Trophoblast cell (in vitro differentiated cells and primary cell): ENCODE results near the gene TMEM174.

Experiments
- DNase-seq, 2 donors: peaks; one replicate each; pipeline ENCODE4 v3.0.0-alpha.2; 2016
- H2AFZ ChIP-seq: 2 replicates; pipeline ENCODE4 v1.6.1; 2013; ENCODE audit warnings: low read length, moderate library complexity, mild to moderate bottlenecking; ENCODE audit not compliant: insufficient read depth, poor library complexity
- H2AK5ac ChIP-seq: 2 replicates; pipeline ENCODE4 v1.6.1; 2013; ENCODE audit warnings: mild to moderate bottlenecking, low read length
- H2BK120ac ChIP-seq: 2 replicates; pipeline ENCODE4 v1.6.1; 2013; ENCODE audit warnings: low read length, mild to moderate bottlenecking, moderate library complexity; ENCODE audit not compliant: insufficient read depth, poor library complexity
- H2BK12ac ChIP-seq: 2 replicates; pipeline ENCODE4 v1.6.1; 2013; ENCODE audit warnings: mild to moderate bottlenecking, low read length, moderate library complexity
- H2BK5ac ChIP-seq: 2 replicates; pipeline ENCODE4 v1.6.1; 2013; ENCODE audit warnings: low read length, low read depth, moderate library complexity, mild to moderate bottlenecking; ENCODE audit not compliant: poor library complexity
- H3K14ac ChIP-seq: 2 replicates; pipeline ENCODE4 v1.6.1; 2013; ENCODE audit warnings: mild to moderate bottlenecking, low read length
- H3K18ac ChIP-seq: 2 replicates; pipeline ENCODE4 v1.6.1; 2013; ENCODE audit warnings: mild to moderate bottlenecking, low read length
- H3K23ac ChIP-seq: 2 replicates; pipeline ENCODE4 v1.6.1; 2013; ENCODE audit warnings: low read length
- H3K27ac ChIP-seq: 2 replicates; pipeline ENCODE4 v1.5.1; 2013; ENCODE audit warnings: low read depth, mild to moderate bottlenecking, inconsistent platforms, low read length, moderate library complexity
- H3K27me3 ChIP-seq: 2 replicates; pipeline ENCODE4 v1.6.1; 2013; ENCODE audit warnings: inconsistent platforms, mild to moderate bottlenecking, low read length, moderate library complexity; ENCODE audit not compliant: insufficient read depth
- H3K36me3 ChIP-seq, 2 experiments: 1 replicate in 1 of 2; 2 replicates in 1 of 2; pipeline ENCODE4 v1.6.1; 2013; ENCODE audit warnings: low read length in 2 of 2, mild to moderate bottlenecking in 2 of 2, moderate library complexity in 1 of 2; ENCODE audit not compliant: insufficient read depth in 2 of 2, control insufficient read depth in 1 of 2
- H3K4ac ChIP-seq: 2 replicates; pipeline ENCODE4 v1.6.1; 2013; ENCODE audit warnings: low read depth, mild to moderate bottlenecking, low read length, moderate library complexity
- H3K4me1 ChIP-seq, 2 experiments: 1 replicate in 1 of 2; 2 replicates in 1 of 2; pipeline ENCODE4 v1.6.1; 2013; ENCODE audit warnings: low read length in 2 of 2, mild to moderate bottlenecking in 2 of 2, moderate library complexity in 1 of 2; ENCODE audit not compliant: insufficient read depth in 2 of 2, control insufficient read depth in 1 of 2
- H3K4me2 ChIP-seq: 2 replicates; pipeline ENCODE4 v1.6.1; 2013; ENCODE audit warnings: inconsistent platforms, mild to moderate bottlenecking, low read length, moderate library complexity
- H3K4me3 ChIP-seq: 2 replicates; pipeline ENCODE4 v1.5.1; 2013; ENCODE audit warnings: mild to moderate bottlenecking, low read depth, low read length, inconsistent platforms
- H3K79me1 ChIP-seq: one replicate; pipeline ENCODE4 v1.6.1; 2013; ENCODE audit warnings: low read length
- H3K79me2 ChIP-seq: 2 replicates; pipeline ENCODE4 v1.6.1; 2013; ENCODE audit warnings: low read length, mild to moderate bottlenecking; ENCODE audit not compliant: control insufficient read depth, insufficient read depth, poor library complexity
- H3K9ac ChIP-seq: 2 replicates; pipeline ENCODE4 v1.6.1; 2013; ENCODE audit warnings: mild to moderate bottlenecking, low read length
- H3K9me3 ChIP-seq: 2 replicates; pipeline ENCODE4 v1.6.1; 2013; ENCODE audit warnings: low read depth, mild to moderate bottlenecking, control low read depth, inconsistent platforms, low read length; ENCODE audit not compliant: insufficient read depth
- H4K12ac ChIP-seq: 2 replicates; pipeline ENCODE4 v1.6.1; 2013; ENCODE audit warnings: low read depth, mild to moderate bottlenecking, low read length, moderate library complexity
- H4K8ac ChIP-seq: 2 replicates; pipeline ENCODE4 v1.6.1; 2013; ENCODE audit warnings: low read depth, mild to moderate bottlenecking, low read length, moderate library complexity
- H4K91ac ChIP-seq: one replicate; pipeline ENCODE4 v1.6.1; 2013; ENCODE audit warnings: low read depth, mild to moderate bottlenecking, low read length, moderate library complexity
- whole genome bisulfite sequencing: extraction: QIAGEN DNeasy Blood & Tissue Kit; methylation state at CpG from one replicate; pipeline ENCODE4 v1.1.7; 2013; ENCODE audit warnings: missing lambda C conversion rate; ENCODE audit not compliant: insufficient read length, insufficient coverage; ENCODE audit errors: extremely low coverage; 5-methylcytosine and 5-hydroxymethylcytosine counted together

Gene TMEM174

DNA sequence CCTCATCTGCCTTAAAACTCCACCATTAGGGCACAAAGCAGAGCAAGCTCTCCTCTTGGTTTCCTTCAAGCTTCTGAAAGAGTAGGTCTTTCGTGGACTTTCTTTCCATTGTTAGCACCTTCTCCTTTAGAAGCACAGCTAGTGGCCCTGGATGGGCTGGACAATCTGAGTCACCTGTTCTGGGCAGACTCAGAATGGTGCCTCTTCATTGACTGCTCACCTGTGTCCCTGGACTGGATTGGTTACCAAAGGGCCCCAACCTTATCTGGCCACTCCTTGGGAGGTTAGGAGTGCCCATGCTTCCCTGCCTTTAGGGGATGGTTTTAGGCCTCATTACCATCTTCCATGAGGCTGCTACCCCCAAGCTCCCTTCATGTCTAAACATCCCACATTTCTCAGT, 23.2 kb downstream of the TMEM174 start:
- no peak overlapping the region for H3K18ac ChIP-seq
- DNase-seq, result no peak
- H3K36me3 ChIP-seq, result no peaks in the 10 kb centered on the region
- peaks cover 0 to under 1% of the 10 kb centered on the region in 2 experiments for H3K4me1 ChIP-seq
- no peaks in the 10 kb centered on the region for H3K9me3 ChIP-seq
- H2AK5ac ChIP-seq, result no peak overlapping the region
- no peak overlapping the region for H4K8ac ChIP-seq
- no peak overlapping the region for H3K9ac ChIP-seq
- no CpG with 5 or more reads among the region's 1 CpG for WGBS
- no peak overlapping the region for H3K23ac ChIP-seq
- no peaks in the 10 kb centered on the region for H3K27me3 ChIP-seq
- no peak overlapping the region for H2AFZ ChIP-seq
- no peak overlapping the region for H4K91ac ChIP-seq
- H4K12ac ChIP-seq, result no peak overlapping the region
- no peaks in the 10 kb centered on the region for H3K79me1 ChIP-seq
- no peak overlapping the region for H3K27ac ChIP-seq
- H2BK12ac ChIP-seq, result no peak overlapping the region
- no peak overlapping the region for H3K14ac ChIP-seq
- H3K79me2 ChIP-seq, result no peaks in the 10 kb centered on the region
- no peak overlapping the region for H2BK120ac ChIP-seq
- H3K4me2 ChIP-seq, result no peak overlapping the region
- no peak overlapping the region for H2BK5ac ChIP-seq
- no peak overlapping the region for H3K4me3 ChIP-seq
- H3K4ac ChIP-seq, result no peak overlapping the region

DNA sequence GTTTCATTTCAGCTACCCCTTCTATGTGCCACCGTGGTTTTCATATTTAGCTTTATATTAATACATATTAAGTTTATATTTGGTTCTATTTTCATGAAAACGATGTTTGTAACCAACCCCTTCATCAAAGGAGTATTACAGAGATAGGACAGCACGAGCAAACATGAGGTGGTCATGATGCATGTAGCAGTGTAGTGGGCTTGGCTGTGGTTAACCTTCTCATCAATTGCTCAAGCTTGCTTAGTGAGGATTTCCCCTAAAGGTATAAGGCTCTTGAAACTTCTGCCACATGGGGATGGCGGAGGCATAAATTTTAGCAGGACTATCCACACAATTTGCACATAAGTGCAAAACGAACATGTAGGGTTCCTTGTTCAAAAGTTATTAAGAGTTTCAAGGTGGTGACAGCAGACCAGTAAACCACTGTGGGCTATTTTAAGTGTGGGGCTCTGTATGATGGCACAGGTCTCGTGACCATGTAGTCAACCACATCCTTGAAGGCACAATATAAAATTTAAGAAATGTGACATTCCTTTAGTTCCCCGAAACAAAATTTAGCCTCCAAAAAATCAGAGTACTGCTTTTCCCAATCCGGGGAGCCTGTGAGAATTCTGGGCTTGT, 24.8 kb downstream of the TMEM174 start:
- no peak overlapping the region for H4K12ac ChIP-seq
- H3K4me1 ChIP-seq, result peaks cover 0 to 3% of the 10 kb centered on the region in 2 experiments
- no peak overlapping the region for H2BK12ac ChIP-seq
- no peak overlapping the region for H3K18ac ChIP-seq
- H3K9ac ChIP-seq, result no peak overlapping the region
- no peak overlapping the region for H3K4me2 ChIP-seq
- no peak overlapping the region for H2AFZ ChIP-seq
- H3K79me2 ChIP-seq, result no peaks in the 10 kb centered on the region
- no peak overlapping the region for H2BK5ac ChIP-seq
- WGBS, result no CpG with 5 or more reads among the region's 8 CpGs
- H2AK5ac ChIP-seq, result no peak overlapping the region
- H3K9me3 ChIP-seq, result no peaks in the 10 kb centered on the region
- no peak overlapping the region for H3K4me3 ChIP-seq
- H3K23ac ChIP-seq, result no peak overlapping the region
- no peak overlapping the region for H4K91ac ChIP-seq
- no peaks in the 10 kb centered on the region for H3K27me3 ChIP-seq
- H3K14ac ChIP-seq, result no peak overlapping the region
- no peak overlapping the region for H2BK120ac ChIP-seq
- H3K36me3 ChIP-seq, result no peaks in the 10 kb centered on the region
- no peak overlapping the region for H3K27ac ChIP-seq
- H3K79me1 ChIP-seq, result no peaks in the 10 kb centered on the region
- H4K8ac ChIP-seq, result no peak overlapping the region
- no peak overlapping the region for H3K4ac ChIP-seq
- DNase-seq, result no peak

DNA sequence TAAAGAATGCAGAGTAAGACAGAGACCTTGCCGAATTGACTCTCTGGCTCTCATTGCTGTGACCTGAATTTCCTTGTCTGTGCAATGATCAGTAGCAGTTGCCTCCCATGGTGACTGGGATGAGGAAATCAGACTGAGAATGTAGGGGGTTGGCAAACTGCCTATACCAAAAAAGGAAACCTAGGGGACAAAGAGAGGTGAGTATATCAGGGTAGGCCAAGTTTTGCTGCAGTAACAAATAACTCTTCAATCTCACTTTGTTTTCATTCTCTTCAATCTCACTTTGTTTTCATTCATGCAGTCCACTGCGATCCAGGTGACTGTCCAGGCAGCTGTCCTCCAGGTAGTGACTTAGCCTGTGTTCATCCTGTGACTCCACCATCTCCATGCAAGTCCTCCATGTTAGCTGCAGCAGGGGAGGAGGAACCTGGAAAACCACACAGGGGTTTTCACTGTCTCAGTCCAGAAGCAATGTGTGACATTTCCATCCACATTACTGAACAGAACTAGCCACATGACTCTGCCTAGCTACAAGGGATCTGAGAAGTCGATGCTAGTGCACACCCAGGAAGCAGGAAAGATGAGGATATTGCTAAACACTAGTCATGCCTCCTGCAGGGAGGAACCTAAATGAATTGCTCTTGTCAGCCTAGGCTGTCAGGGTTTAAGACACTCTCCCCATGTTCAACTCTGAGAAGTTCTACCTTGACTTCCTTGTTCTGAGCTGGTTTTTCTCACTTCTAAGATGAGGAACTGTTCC, 26.0 kb downstream of the TMEM174 start:
- Histone ChIP-seq H2AFZ (no peak overlapping the region), H3K27me3 (no peaks in the 10 kb centered on the region), H3K79me1 (no peaks in the 10 kb centered on the region), H3K79me2 (no peaks in the 10 kb centered on the region), H3K4me1 (peaks cover 0 to 3% of the 10 kb centered on the region in 2 experiments), H3K4me2 (no peak overlapping the region), H4K8ac (no peak overlapping the region), H2BK120ac (no peak overlapping the region), H3K23ac (no peak overlapping the region), H3K4ac (no peak overlapping the region), H4K91ac (no peak overlapping the region), H3K4me3 (no peak overlapping the region), H4K12ac (no peak overlapping the region), H3K9ac (no peak overlapping the region), H2AK5ac (no peak overlapping the region), H3K14ac (no peak overlapping the region), H3K18ac (no peak overlapping the region), H2BK5ac (no peak overlapping the region), H3K9me3 (no peaks in the 10 kb centered on the region), H2BK12ac (no peak overlapping the region), H3K27ac (no peak overlapping the region), H3K36me3 (no peaks in the 10 kb centered on the region)
- DNase-seq, result no peak
- no CpG with 5 or more reads among the region's 3 CpGs for WGBS

DNA sequence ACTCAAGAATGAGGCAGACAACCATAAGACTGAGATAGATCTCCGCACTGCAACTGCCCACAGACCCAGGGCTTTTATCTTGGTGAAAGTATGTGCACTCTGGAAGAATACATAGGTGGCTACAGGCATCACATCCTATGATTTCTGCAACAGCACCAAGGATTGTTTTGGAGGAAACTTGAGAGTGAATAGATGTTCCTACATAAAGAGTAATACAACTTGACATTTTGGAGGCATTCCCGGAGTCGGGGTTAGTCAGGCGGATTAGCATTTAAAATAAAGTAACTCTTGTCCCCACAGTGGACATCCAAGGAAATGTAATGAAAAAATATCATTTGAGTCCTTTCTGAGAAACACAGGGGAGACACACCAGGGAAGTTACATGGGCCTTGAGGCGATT, 26.7 kb downstream of the TMEM174 start:
- no CpG with 5 or more reads among the region's 5 CpGs for WGBS
- Histone ChIP-seq H4K12ac (no peak overlapping the region), H3K14ac (no peak overlapping the region), H3K27ac (no peak overlapping the region), H3K4me1 (peaks cover 0 to 3% of the 10 kb centered on the region in 2 experiments), H3K9me3 (no peaks in the 10 kb centered on the region), H4K91ac (no peak overlapping the region), H2BK12ac (no peak overlapping the region), H3K36me3 (no peaks in the 10 kb centered on the region), H3K23ac (no peak overlapping the region), H3K9ac (no peak overlapping the region), H3K4me3 (no peak overlapping the region), H2BK120ac (no peak overlapping the region), H2AK5ac (no peak overlapping the region), H3K79me1 (no peaks in the 10 kb centered on the region), H3K18ac (no peak overlapping the region), H4K8ac (no peak overlapping the region), H3K4ac (no peak overlapping the region), H3K79me2 (no peaks in the 10 kb centered on the region), H2AFZ (no peak overlapping the region), H3K27me3 (no peaks in the 10 kb centered on the region), H2BK5ac (no peak overlapping the region), H3K4me2 (no peak overlapping the region)
- DNase-seq, result no peak
